IPS-15b (cell line): ENCODE results near the gene MIER2.

ENCODE experiments used
- H3K27me3 ChIP-seq: one replicate; pipeline ENCODE4 v1.6.1; 2013; ENCODE audit warnings: low read length; ENCODE audit not compliant: control insufficient read depth, insufficient read depth
- H3K36me3 ChIP-seq: one replicate; pipeline ENCODE4 v1.6.1; 2013; ENCODE audit warnings: low read length; ENCODE audit not compliant: control insufficient read depth, insufficient read depth
- H3K4me1 ChIP-seq: one replicate; pipeline ENCODE4 v1.6.1; 2013; ENCODE audit warnings: mild to moderate bottlenecking, low read length; ENCODE audit not compliant: control insufficient read depth, insufficient read depth
- H3K4me3 ChIP-seq: one replicate; pipeline ENCODE4 v1.5.1; 2013; ENCODE audit warnings: low read depth, low read length
- H3K9ac ChIP-seq: one replicate; pipeline ENCODE4 v1.6.1; 2013; ENCODE audit warnings: low read depth, mild to moderate bottlenecking, low read length
- H3K9me3 ChIP-seq: one replicate; pipeline ENCODE4 v1.6.1; 2013; ENCODE audit warnings: mild to moderate bottlenecking, low read length; ENCODE audit not compliant: control insufficient read depth, insufficient read depth

MIER2 gene

GRCh38 chr19:324716-325115 is 19.9 kb downstream of the MIER2 start:
- Histone ChIP-seq H3K4me1 (no peaks in the 10 kb centered on the region), H3K4me3 (no peak overlapping the region), H3K36me3 (peaks cover 84% of the 10 kb centered on the region), H3K27me3 (no peaks in the 10 kb centered on the region), H3K9ac (no peak overlapping the region), H3K9me3 (peaks cover 7% of the 10 kb centered on the region)

GRCh38 chr19:322616-323015 is 22.0 kb downstream of the MIER2 start:
- peaks cover 68% of the 10 kb centered on the region for H3K36me3 ChIP-seq
- no peaks in the 10 kb centered on the region for H3K4me1 ChIP-seq
- H3K4me3 ChIP-seq, result no peak overlapping the region
- no peaks in the 10 kb centered on the region for H3K27me3 ChIP-seq
- H3K9me3 ChIP-seq, result peaks cover 7% of the 10 kb centered on the region
- no peak overlapping the region for H3K9ac ChIP-seq

GRCh38 chr19:318509-318774 is 26.2 kb downstream of the MIER2 start:
- Histone ChIP-seq H3K4me1 (no peaks in the 10 kb centered on the region), H3K4me3 (no peak overlapping the region), H3K9me3 (peaks cover 7% of the 10 kb centered on the region), H3K9ac (no peak overlapping the region), H3K36me3 (peaks cover 45% of the 10 kb centered on the region), H3K27me3 (no peaks in the 10 kb centered on the region)

- no peak overlapping the region for H3K4me3 ChIP-seq
- no peaks in the 10 kb centered on the region for H3K4me1 ChIP-seq
- H3K27me3 ChIP-seq, result no peaks in the 10 kb centered on the region
- H3K9me3 ChIP-seq, result peaks cover 7% of the 10 kb centered on the region
- peaks cover 45% of the 10 kb centered on the region for H3K36me3 ChIP-seq
- H3K9ac ChIP-seq, result no peak overlapping the region
These were observed 26.7 kb downstream of the MIER2 start for GRCh38 chr19:317710-318508.

- no peaks in the 10 kb centered on the region for H3K27me3 ChIP-seq
- H3K9ac ChIP-seq, result no peak overlapping the region
- H3K36me3 ChIP-seq, result peaks cover 43% of the 10 kb centered on the region
- peaks cover 10% of the 10 kb centered on the region for H3K9me3 ChIP-seq
- H3K4me1 ChIP-seq, result no peaks in the 10 kb centered on the region
- no peak overlapping the region for H3K4me3 ChIP-seq
These were observed 28.8 kb downstream of the MIER2 start for GRCh38 chr19:315811-316210.

GRCh38 chr19:313988-314815 is 30.4 kb downstream of the MIER2 start:
- no peaks in the 10 kb centered on the region for H3K27me3 ChIP-seq
- no peaks in the 10 kb centered on the region for H3K4me1 ChIP-seq
- no peak overlapping the region for H3K9ac ChIP-seq
- H3K9me3 ChIP-seq, result peaks cover 5% of the 10 kb centered on the region
- H3K36me3 ChIP-seq, result peaks cover 50% of the 10 kb centered on the region
- no peak overlapping the region for H3K4me3 ChIP-seq

- H3K36me3 ChIP-seq, result peaks cover 58% of the 10 kb centered on the region
- H3K4me3 ChIP-seq, result no peak overlapping the region
- H3K4me1 ChIP-seq, result no peaks in the 10 kb centered on the region
- no peaks in the 10 kb centered on the region for H3K27me3 ChIP-seq
- peaks cover 5% of the 10 kb centered on the region for H3K9me3 ChIP-seq
- H3K9ac ChIP-seq, result no peak overlapping the region
These were observed 31.2 kb downstream of the MIER2 start for GRCh38 chr19:313169-313987.

GRCh38 chr19:311813-312261 is 32.8 kb downstream of the MIER2 start:
- Histone ChIP-seq H3K9ac (no peak overlapping the region), H3K27me3 (no peaks in the 10 kb centered on the region), H3K4me1 (no peaks in the 10 kb centered on the region), H3K9me3 (peaks cover 5% of the 10 kb centered on the region), H3K36me3 (peaks cover 66% of the 10 kb centered on the region), H3K4me3 (no peak overlapping the region)

- H3K4me3 ChIP-seq, result no peak overlapping the region
- H3K36me3 ChIP-seq, result peaks cover 75% of the 10 kb centered on the region
- peaks cover 5% of the 10 kb centered on the region for H3K9me3 ChIP-seq
These were observed 33.7 kb downstream of the MIER2 start for GRCh38 chr19:310781-311496.

GRCh38 chr19:310141-310651 is 34.4 kb downstream of the MIER2 start:
- no peaks in the 10 kb centered on the region for H3K27me3 ChIP-seq

More at GRCh38 chr19:310781-311496, 33.7 kb downstream of the MIER2 start:
- H3K27me3 ChIP-seq, result no peaks in the 10 kb centered on the region
- H3K9ac ChIP-seq, result no peak overlapping the region
- H3K4me1 ChIP-seq, result no peaks in the 10 kb centered on the region

GRCh38 chr19:309206-309565 is 35.4 kb downstream of the MIER2 start:
- Histone ChIP-seq H3K4me1 (no peaks in the 10 kb centered on the region), H3K9ac (no peak overlapping the region), H3K27me3 (no peaks in the 10 kb centered on the region), H3K4me3 (no peak overlapping the region), H3K36me3 (peaks cover 77% of the 10 kb centered on the region), H3K9me3 (peaks cover 5% of the 10 kb centered on the region)

More at GRCh38 chr19:310141-310651, 34.4 kb downstream of the MIER2 start:
- Histone ChIP-seq H3K36me3 (peaks cover 82% of the 10 kb centered on the region), H3K9ac (no peak overlapping the region), H3K4me3 (no peak overlapping the region), H3K4me1 (no peaks in the 10 kb centered on the region), H3K9me3 (peaks cover 5% of the 10 kb centered on the region)
